HEK293 (cell line): ENCODE measurements around the gene CYTH4.

Experiments used
- CTCF ChIA-PET: fragments of 350-600 bp; formaldehyde crosslinking; extraction: SDS; loops from one replicate; lab custom pipeline; 2021; ENCODE audit warnings: antibody characterized with exemption; lab: Yijun Ruan, JAX
- POLR2A ChIA-PET: fragments of 300-600 bp; formaldehyde crosslinking; extraction: SDS; loops from one replicate; lab custom pipeline; 2020; ENCODE audit warnings: antibody characterized with exemption, inconsistent platforms; lab: Yijun Ruan, JAX
- H3K27ac ChIP-seq: fragments of 200-500 bp; sonication (Bioruptor generic); 2 replicates; pipeline ENCODE4 v1.5.1; 2014; ENCODE audit warnings: low read depth, low read length, control low read depth, inconsistent platforms; ENCODE audit errors: extremely low read depth
- H3K36me3 ChIP-seq, 2 experiments: fragments of 200-500 bp in 1 of 2; sonication (Bioruptor generic) in 1 of 2; 1 replicate in 1 of 2; 2 replicates in 1 of 2; pipeline ENCODE4 v1.5.1; 2014 to 2017; ENCODE audit warnings: inconsistent platforms in 2 of 2, low read length in 2 of 2; ENCODE audit not compliant: control insufficient read depth in 2 of 2, insufficient read depth in 1 of 2
- H3K4me1 ChIP-seq: fragments of 200-500 bp; sonication (Bioruptor generic); 2 replicates; pipeline ENCODE4 v1.5.1; 2014; ENCODE audit warnings: mild to moderate bottlenecking, low read length, inconsistent platforms; ENCODE audit not compliant: control insufficient read depth, insufficient read depth
- H3K4me3 ChIP-seq: 2 replicates; pipeline ENCODE4 v1.5.1; 2011; ENCODE audit warnings: low read depth, mild to moderate bottlenecking, control low read depth, low read length, moderate library complexity
- H3K9me3 ChIP-seq: fragments of 200-500 bp; sonication (Bioruptor generic); 2 replicates; pipeline ENCODE4 v1.5.1; 2014; ENCODE audit warnings: low read depth, low read length, inconsistent platforms; ENCODE audit not compliant: control insufficient read depth, insufficient read depth
- GLI2 ChIP-seq: fragments of 450-650 bp; formaldehyde crosslinking; IDR thresholded peaks from 2 replicates; pipeline ENCODE4; 2017; ENCODE audit warnings: missing biosample characterization, missing genetic modification characterization, low read depth, borderline replicate concordance
- IKZF3 ChIP-seq: fragments of 450-650 bp; IDR thresholded peaks from 2 replicates; pipeline ENCODE4 v1.5.0; 2018; ENCODE audit warnings: missing biosample characterization, mild to moderate bottlenecking, missing genetic modification characterization, moderate library complexity
- OSR2 ChIP-seq: fragments of 450-650 bp; formaldehyde crosslinking; IDR thresholded peaks from 2 replicates; pipeline ENCODE4 v1.5.1; 2016; ENCODE audit warnings: missing biosample characterization, missing genetic modification characterization
- PRDM1 ChIP-seq: fragments of 450-650 bp; formaldehyde crosslinking; IDR thresholded peaks from 2 replicates; pipeline ENCODE4; 2016; ENCODE audit warnings: missing biosample characterization, missing genetic modification characterization
- SP3 ChIP-seq: fragments of 450-650 bp; formaldehyde crosslinking; IDR thresholded peaks from 2 replicates; pipeline ENCODE4 v1.5.1; 2016; ENCODE audit warnings: missing biosample characterization, missing genetic modification characterization
- YY2 ChIP-seq: fragments of 450-650 bp; formaldehyde crosslinking; IDR thresholded peaks from 2 replicates; pipeline ENCODE4 v1.5.1; 2016; ENCODE audit warnings: missing biosample characterization, missing genetic modification characterization
- ZIC2 ChIP-seq: fragments of 450-650 bp; formaldehyde crosslinking; IDR thresholded peaks from 2 replicates; pipeline ENCODE4 v1.5.1; 2016; ENCODE audit warnings: missing biosample characterization, missing genetic modification characterization
- ZNF114 ChIP-seq: fragments of 450-650 bp; formaldehyde crosslinking; IDR thresholded peaks from 2 replicates; pipeline ENCODE4 v1.5.0; 2017; ENCODE audit warnings: missing biosample characterization, missing genetic modification characterization
- ZNF19 ChIP-seq: fragments of 450-650 bp; formaldehyde crosslinking; IDR thresholded peaks from 2 replicates; pipeline ENCODE4; 2016; ENCODE audit warnings: missing biosample characterization, missing genetic modification characterization, low read depth
- ZNF23 ChIP-seq: fragments of 450-650 bp; formaldehyde crosslinking; IDR thresholded peaks from 2 replicates; pipeline ENCODE4 v1.5.1; 2016; ENCODE audit warnings: missing biosample characterization, missing genetic modification characterization, borderline replicate concordance
- ZNF248 ChIP-seq: fragments of 450-650 bp; formaldehyde crosslinking; IDR thresholded peaks from 2 replicates; pipeline ENCODE4 v1.5.1; 2017; ENCODE audit warnings: missing biosample characterization, missing genetic modification characterization
- ZNF423 ChIP-seq: fragments of 450-650 bp; formaldehyde crosslinking; IDR thresholded peaks from 2 replicates; pipeline ENCODE4 v1.5.1; 2016; ENCODE audit warnings: missing biosample characterization, missing genetic modification characterization
- ZNF677 ChIP-seq: fragments of 450-650 bp; IDR thresholded peaks from 2 replicates; pipeline ENCODE4 v1.5.0; 2018; ENCODE audit warnings: missing biosample characterization, mild to moderate bottlenecking, missing genetic modification characterization, moderate library complexity
- ZNF791 ChIP-seq: fragments of 450-650 bp; formaldehyde crosslinking; IDR thresholded peaks from 2 replicates; pipeline ENCODE4 v1.5.1; 2016; ENCODE audit warnings: missing biosample characterization, missing genetic modification characterization
- TF ChIP-seq, protein P1 (sequence below): fragments of 450-650 bp; formaldehyde crosslinking; IDR thresholded peaks from 2 replicates; pipeline ENCODE4 v1.5.1; 2017; ENCODE audit warnings: missing biosample characterization, missing genetic modification characterization
- TF ChIP-seq, protein P2 (sequence below): fragments of 450-650 bp; formaldehyde crosslinking; IDR thresholded peaks from 2 replicates; pipeline ENCODE4 v1.5.1; 2016; ENCODE audit warnings: missing biosample characterization, missing genetic modification characterization
- TF ChIP-seq, protein P3 (sequence below): fragments of 450-650 bp; formaldehyde crosslinking; IDR thresholded peaks from 2 replicates; pipeline ENCODE4 v1.5.1; 2016; ENCODE audit warnings: missing biosample characterization, missing genetic modification characterization
- TF ChIP-seq, protein P4 (sequence below): fragments of 450-650 bp; formaldehyde crosslinking; IDR thresholded peaks from 2 replicates; pipeline ENCODE4 v1.5.1; 2017; ENCODE audit warnings: missing biosample characterization, mild to moderate bottlenecking, missing genetic modification characterization, moderate library complexity
- TF ChIP-seq, protein P5 (sequence below): fragments of 450-650 bp; formaldehyde crosslinking; IDR thresholded peaks from 2 replicates; pipeline ENCODE4 v1.5.1; 2017; ENCODE audit warnings: missing biosample characterization, missing genetic modification characterization

CYTH4 gene

DNA sequence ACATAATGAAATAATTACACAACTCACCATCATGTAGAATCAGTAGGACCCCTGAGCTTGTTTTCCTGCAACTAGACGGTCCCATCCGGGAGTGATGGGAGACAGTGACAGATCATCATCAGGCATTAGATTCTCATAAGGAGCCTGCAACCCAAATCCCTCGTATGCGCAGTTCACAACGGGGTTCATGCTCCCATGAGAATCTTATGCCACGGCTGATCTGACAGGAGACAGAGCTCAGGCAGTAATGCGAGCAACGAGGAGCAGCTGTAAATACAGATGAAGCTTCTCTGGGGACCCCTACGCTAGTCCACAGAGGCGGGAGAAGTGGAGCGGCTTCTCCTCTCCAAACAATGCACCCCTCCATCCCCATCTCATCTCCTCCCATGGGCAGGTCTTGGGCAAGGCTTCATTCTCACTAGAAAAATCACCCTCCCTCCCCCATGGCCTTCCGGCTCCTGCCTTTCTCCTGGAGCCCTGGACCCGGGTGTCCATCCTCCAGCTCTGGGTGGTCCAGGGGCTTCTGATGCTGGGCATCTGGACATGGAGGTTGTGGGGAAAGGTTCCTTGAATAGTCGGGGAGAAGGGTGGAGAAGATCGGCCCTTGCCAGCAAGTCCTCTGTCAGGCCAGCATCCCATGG, 22.0 kb upstream of the CYTH4 start:
- no peaks in the 10 kb centered on the region; the same call in 1 of the 2 replicates for H3K4me1 ChIP-seq
- POLR2A ChIA-PET, result interaction anchor here (1.1 to 1.2 kb wide), 2 partner anchors 31 to 61 kb away, joined by 3 to 4 read pairs; no protein-coding TSS in a partner anchor
- CTCF ChIA-PET, result interaction anchor here (0.6 to 5.4 kb wide), 46 partner anchors 9 to 718 kb away, joined by 3 to 68 read pairs (median 4); partner anchors contain the start of gene RAC2
- no peaks in the 10 kb centered on the region for H3K36me3 ChIP-seq
- no peak overlapping the region for H3K4me3 ChIP-seq
- H3K9me3 ChIP-seq, result no peaks in the 10 kb centered on the region
- no peak overlapping the region for H3K27ac ChIP-seq
- no peak for TF ChIP-seq IKZF3 (tag by site-specific recombination)
- TF ChIP-seq, protein P1, sequence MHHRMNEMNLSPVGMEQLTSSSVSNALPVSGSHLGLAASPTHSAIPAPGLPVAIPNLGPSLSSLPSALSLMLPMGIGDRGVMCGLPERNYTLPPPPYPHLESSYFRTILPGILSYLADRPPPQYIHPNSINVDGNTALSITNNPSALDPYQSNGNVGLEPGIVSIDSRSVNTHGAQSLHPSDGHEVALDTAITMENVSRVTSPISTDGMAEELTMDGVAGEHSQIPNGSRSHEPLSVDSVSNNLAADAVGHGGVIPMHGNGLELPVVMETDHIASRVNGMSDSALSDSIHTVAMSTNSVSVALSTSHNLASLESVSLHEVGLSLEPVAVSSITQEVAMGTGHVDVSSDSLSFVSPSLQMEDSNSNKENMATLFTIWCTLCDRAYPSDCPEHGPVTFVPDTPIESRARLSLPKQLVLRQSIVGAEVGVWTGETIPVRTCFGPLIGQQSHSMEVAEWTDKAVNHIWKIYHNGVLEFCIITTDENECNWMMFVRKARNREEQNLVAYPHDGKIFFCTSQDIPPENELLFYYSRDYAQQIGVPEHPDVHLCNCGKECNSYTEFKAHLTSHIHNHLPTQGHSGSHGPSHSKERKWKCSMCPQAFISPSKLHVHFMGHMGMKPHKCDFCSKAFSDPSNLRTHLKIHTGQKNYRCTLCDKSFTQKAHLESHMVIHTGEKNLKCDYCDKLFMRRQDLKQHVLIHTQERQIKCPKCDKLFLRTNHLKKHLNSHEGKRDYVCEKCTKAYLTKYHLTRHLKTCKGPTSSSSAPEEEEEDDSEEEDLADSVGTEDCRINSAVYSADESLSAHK, result no peak
- TF ChIP-seq ZIC2 (tag by site-specific recombination), result no peak
- no peak for TF ChIP-seq ZNF114 (tag by site-specific recombination)
- TF ChIP-seq, protein P2, sequence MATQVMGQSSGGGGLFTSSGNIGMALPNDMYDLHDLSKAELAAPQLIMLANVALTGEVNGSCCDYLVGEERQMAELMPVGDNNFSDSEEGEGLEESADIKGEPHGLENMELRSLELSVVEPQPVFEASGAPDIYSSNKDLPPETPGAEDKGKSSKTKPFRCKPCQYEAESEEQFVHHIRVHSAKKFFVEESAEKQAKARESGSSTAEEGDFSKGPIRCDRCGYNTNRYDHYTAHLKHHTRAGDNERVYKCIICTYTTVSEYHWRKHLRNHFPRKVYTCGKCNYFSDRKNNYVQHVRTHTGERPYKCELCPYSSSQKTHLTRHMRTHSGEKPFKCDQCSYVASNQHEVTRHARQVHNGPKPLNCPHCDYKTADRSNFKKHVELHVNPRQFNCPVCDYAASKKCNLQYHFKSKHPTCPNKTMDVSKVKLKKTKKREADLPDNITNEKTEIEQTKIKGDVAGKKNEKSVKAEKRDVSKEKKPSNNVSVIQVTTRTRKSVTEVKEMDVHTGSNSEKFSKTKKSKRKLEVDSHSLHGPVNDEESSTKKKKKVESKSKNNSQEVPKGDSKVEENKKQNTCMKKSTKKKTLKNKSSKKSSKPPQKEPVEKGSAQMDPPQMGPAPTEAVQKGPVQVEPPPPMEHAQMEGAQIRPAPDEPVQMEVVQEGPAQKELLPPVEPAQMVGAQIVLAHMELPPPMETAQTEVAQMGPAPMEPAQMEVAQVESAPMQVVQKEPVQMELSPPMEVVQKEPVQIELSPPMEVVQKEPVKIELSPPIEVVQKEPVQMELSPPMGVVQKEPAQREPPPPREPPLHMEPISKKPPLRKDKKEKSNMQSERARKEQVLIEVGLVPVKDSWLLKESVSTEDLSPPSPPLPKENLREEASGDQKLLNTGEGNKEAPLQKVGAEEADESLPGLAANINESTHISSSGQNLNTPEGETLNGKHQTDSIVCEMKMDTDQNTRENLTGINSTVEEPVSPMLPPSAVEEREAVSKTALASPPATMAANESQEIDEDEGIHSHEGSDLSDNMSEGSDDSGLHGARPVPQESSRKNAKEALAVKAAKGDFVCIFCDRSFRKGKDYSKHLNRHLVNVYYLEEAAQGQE (tag by site-specific recombination), result no peak
- no peak for TF ChIP-seq ZNF423 (tag by site-specific recombination)
- TF ChIP-seq, protein P3, sequence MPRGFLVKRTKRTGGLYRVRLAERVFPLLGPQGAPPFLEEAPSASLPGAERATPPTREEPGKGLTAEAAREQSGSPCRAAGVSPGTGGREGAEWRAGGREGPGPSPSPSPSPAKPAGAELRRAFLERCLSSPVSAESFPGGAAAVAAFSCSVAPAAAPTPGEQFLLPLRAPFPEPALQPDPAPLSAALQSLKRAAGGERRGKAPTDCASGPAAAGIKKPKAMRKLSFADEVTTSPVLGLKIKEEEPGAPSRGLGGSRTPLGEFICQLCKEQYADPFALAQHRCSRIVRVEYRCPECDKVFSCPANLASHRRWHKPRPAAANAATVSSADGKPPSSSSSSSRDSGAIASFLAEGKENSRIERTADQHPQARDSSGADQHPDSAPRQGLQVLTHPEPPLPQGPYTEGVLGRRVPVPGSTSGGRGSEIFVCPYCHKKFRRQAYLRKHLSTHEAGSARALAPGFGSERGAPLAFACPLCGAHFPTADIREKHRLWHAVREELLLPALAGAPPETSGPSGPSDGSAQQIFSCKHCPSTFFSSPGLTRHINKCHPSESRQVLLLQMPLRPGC (tag by site-specific recombination), result no peak
- no peak for TF ChIP-seq ZNF248 (tag by site-specific recombination)
- no peak for TF ChIP-seq YY2
- no peak for TF ChIP-seq SP3 (tag by site-specific recombination)
- TF ChIP-seq PRDM1 (tag by site-specific recombination), result no peak
- TF ChIP-seq, protein P4, sequence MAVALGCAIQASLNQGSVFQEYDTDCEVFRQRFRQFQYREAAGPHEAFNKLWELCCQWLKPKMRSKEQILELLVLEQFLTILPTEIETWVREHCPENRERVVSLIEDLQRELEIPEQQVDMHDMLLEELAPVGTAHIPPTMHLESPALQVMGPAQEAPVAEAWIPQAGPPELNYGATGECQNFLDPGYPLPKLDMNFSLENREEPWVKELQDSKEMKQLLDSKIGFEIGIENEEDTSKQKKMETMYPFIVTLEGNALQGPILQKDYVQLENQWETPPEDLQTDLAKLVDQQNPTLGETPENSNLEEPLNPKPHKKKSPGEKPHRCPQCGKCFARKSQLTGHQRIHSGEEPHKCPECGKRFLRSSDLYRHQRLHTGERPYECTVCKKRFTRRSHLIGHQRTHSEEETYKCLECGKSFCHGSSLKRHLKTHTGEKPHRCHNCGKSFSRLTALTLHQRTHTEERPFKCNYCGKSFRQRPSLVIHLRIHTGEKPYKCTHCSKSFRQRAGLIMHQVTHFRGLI (tag by site-specific recombination), result no peak
- no peak for TF ChIP-seq ZNF23 (tag by site-specific recombination)
- TF ChIP-seq ZNF791, result no peak
- no peak for TF ChIP-seq GLI2 (tag by site-specific recombination)
- no peak for TF ChIP-seq ZNF677 (tag by site-specific recombination)
- TF ChIP-seq, protein P5, sequence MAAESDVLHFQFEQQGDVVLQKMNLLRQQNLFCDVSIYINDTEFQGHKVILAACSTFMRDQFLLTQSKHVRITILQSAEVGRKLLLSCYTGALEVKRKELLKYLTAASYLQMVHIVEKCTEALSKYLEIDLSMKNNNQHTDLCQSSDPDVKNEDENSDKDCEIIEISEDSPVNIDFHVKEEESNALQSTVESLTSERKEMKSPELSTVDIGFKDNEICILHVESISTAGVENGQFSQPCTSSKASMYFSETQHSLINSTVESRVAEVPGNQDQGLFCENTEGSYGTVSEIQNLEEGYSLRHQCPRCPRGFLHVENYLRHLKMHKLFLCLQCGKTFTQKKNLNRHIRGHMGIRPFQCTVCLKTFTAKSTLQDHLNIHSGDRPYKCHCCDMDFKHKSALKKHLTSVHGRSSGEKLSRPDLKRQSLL (tag by site-specific recombination), result no peak
- TF ChIP-seq ZNF19 (tag by site-specific recombination), result no peak
- TF ChIP-seq OSR2, result no peak
- TF ChIP-seq, all 188 proteins: peak for 0
